ENCODE results near the gene ARHGAP15.
A peak's percentile ranks its signal among the peaks of the same experiment; 100 is the strongest.

GRCh38 chr2:143513081-143513480 is 383.9 kb downstream of the ARHGAP15 start:
- TF ChIP-seq CTCF (IDR thresholded peaks at IDR 0.05; ENCODE audit: insufficient read depth, low read length) (peak; percentile 23), REST (IDR thresholded peaks at IDR 0.05; ENCODE audit: insufficient replicate concordance, low read depth) (no peak), POLR2AphosphoS5 (IDR thresholded peaks at IDR 0.05; ENCODE audit: low read depth) (no peak)

Data from HL-60 (cell line).